ENCODE results near the gene ERBB2. TPM values are rescaled to one million over a fixed set of nuclear protein-coding genes. Genes with fewer than 3 reads are reported as not detected.

ERBB2 gene
- total RNA-seq, 1 donor from 2014 or later: 118 TPM

DNA sequence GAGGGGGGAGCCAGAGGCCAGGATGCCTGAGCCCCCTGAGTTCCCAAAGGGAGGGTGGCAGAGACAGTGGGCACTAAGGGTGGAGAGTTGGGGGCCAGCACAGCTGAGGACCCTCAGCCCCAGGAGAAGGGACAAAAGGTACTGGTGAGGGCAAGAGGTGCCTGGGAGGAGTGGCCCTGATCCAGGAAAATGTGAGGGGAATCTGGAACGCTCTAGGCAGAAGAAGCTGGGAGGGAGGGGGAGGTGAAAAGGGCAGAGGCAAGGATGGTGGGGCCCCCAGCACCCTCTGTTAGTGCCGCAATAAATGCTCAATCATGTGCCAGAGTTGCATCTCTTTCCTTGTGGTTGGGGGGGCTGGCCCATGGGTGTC, 33.6 kb upstream of the ERBB2 start:
- no peak for ATAC-seq

DNA sequence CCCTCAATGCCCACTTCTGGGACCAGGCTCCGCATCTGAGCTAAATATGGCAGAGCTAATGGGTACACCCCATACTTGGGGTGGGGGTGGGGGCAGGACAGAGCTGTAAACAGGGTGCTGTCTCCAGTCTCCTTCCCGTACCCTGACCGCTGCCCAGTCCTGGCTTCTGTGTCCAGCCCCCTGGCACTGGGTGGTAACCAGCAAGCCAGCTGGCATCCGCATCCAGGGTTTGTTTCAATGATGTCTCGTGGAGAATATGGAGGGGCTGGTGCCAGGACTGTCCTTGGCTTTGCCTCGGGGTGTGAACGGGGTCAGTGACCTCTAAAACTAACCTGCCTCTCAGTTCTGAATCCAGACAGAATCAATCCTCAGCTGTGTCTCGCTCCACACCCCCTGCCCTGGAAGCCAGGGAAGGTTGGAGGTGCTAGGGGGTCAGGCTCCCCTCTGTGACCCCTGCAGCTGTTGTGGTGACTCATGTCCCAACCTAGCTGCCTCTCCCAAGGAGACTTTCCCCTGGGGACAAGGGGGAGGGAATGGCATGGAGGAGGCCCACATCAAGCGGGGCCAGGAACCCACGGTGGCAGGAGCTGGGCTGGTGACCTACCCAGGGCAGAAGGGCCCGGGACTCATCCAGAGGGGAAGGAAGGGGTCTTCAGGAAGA, 33.1 kb upstream of the ERBB2 start:
- no peak for ATAC-seq

DNA sequence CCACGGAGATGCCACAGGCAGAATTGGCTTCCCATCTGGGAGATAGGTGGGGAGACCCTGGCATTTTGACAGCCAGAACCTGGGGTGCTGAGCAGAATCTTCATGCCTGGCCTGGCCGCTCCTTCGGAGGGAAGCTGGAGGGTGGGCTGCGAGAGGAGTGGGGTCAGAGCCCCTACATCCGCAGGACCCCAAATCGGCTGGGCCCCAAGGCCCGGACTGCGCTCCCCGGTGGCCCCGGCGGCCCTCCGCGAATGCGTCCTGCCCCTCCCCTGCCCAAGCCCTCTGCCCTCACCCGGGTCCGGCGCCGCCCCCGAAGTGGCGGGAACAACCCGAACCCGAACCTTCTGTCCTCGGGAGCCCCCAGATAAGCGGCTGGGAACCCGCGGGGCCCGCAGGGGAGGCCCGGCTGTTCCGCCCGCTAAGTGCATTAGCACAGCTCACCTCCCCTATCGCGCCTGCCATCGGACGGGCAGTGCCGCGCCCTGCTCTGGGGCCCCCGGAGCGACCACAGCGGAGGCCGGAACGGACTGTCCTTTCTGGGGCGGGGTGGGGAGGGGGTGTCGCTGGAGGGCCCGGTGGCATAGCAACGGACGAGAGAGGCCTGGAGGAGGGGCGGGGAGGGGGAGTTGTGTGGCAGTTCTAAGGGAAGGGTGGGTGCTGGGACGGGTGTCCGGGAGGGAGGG, 32.5 kb upstream of the ERBB2 start:
- ATAC-seq: no peak

DNA sequence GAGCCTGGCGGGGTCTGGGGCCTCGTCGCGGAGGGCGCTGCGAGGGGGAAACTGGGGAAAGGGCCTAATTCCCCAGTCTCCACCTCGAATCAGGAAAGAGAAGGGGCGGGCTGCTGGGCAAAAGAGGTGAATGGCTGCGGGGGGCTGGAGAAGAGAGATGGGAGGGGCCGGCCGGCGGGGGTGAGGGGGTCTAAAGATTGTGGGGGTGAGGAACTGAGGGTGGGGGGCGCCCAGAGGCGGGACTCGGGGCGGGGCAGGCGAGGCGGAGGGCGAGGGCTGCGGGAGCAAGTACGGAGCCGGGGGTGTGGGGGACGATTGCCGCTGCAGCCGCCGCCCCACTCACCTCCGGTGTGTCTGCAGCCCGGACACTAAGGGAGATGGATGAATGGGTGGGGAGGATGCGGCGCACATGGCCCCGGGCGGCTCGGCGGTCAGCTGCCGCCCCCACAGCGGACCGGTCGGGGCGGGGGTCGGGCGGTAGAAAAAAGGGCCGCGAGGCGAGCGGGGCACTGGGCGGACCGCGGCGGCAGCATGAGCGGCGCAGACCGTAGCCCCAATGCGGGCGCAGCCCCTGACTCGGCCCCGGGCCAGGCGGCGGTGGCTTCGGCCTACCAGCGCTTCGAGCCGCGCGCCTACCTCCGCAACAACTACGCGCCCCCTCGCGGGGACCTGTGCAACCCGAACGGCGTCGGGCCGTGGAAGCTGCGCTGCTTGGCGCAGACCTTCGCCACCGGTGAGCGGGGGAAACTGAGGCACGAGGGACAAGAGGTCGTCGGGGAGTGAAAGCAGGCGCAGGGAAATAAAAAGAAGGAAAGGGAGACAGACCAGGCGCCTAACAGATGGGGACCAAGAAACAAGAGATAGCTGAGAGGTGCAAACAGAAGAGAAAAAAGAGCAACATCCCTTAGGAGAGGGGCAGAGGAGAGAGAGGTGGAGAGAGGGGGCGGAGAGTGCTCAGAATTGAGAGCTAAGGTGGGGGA, 31.6 kb upstream of the ERBB2 start, which contains the start of gene PNMT:
Gene PNMT (plus strand): TSS at position 509 of the 980 bp plus-strand sequence. CDS start 23 bp downstream, at position 532.
- ATAC-seq: peak; percentile 27

GRCh38 chr17:39669897-39670735, 29.7 kb upstream of the ERBB2 start:
- no peak for ATAC-seq

DNA sequence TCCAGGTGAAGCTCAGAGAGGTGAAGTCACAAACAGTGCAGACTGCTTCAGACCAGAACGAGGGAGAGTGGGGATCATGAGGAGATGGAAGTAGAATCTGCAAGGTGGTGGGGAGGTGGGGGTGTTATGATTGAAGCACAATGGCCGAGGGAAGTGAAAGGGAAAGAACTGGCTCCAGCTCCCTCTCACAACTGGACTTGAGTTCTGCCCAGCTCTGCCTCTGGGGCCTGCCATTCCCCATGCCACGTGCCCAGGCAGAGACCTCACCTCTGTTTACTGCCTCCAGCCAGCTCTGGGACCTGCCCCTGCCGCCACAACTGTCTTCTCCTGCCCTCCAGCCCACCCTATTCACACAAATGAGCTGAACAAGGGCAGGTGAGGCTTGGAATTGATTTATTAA, 29.1 kb upstream of the ERBB2 start:
- ATAC-seq: no peak

GRCh38 chr17:39671651-39672521, 28.0 kb upstream of the ERBB2 start:
- ATAC-seq: peak; percentile 62

- ATAC-seq: no peak
Measured at GRCh38 chr17:39672522-39673334, 27.1 kb upstream of the ERBB2 start.

DNA sequence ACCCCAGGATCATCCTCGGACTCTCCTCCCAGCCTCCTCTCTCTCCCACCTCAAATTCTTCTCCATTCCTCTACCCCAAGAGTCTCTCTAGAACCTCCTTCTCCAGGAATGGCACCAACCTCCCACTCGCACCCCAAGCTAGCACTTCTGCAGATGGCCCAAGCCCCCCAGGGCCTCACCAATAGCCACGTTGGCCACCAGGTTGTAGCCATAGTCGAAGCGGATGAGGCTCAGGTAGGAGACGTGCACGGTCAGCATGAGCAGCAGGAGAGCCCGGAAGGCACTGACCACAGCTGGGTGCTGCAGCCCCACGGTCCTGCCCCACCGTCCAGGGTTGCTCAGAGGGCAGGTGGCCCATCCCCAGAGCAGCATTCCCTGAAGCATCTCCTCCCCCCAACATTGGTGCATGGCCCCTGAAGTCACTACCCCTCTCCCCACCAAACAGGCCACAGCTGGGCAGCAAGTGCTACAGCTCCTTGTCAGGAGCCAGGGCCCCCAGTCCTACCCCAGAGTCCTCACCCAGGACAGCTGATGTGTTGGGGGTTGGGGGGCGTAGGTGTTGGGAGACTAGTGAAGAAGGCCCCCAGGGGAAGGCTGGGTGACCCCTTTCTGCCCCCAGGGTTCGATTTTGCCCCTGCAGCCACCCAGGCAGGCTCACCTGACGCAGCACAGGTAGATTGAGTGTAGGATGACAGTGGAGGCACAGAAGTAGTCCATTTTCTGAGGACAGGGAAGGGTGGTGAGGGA, 26.4 kb upstream of the ERBB2 start:
- ATAC-seq: no peak

- no peak for ATAC-seq
Measured at GRCh38 chr17:39674179-39674578, 25.7 kb upstream of the ERBB2 start.

- peak; percentile 82 for ATAC-seq
Measured at GRCh38 chr17:39674702-39675389, 25.0 kb upstream of the ERBB2 start.

DNA sequence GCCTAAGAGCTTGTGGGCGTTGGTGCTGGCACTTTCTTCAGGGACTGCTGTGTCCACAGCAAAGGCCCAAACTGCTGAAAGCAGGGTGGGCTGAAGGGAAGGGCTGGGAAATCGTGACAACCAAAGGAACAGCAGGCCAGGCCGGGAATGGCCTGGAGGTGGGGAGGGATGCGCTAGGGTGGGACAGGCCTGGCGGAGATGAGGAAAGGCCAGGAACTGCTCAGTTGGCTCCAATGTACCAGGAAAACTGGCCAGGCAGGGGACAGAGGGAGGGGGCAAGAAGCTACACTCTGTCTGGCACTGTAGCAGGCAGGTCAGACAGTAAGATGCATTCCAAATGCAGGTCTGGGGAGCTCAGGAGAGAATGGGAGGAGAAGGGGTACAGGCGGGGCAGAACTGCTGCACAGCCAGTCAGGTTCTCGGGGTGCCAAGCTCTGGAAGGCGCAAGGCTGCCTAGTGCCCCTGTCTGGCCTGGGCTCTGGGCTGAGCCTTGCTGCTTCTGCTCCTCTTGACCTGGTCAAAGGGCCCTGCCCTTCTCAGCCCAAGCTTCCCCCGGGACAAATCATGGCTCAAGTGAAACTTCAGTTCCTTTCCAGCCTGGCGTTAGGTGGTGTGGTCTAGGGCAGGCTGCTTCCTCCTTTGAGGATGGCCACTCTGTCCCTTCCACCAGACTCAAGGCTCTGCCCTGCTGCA, 24.3 kb upstream of the ERBB2 start:
- peak; percentile 22 for ATAC-seq

GRCh38 chr17:39676198-39676819, 23.6 kb upstream of the ERBB2 start:
- peak; percentile 1 for ATAC-seq

DNA sequence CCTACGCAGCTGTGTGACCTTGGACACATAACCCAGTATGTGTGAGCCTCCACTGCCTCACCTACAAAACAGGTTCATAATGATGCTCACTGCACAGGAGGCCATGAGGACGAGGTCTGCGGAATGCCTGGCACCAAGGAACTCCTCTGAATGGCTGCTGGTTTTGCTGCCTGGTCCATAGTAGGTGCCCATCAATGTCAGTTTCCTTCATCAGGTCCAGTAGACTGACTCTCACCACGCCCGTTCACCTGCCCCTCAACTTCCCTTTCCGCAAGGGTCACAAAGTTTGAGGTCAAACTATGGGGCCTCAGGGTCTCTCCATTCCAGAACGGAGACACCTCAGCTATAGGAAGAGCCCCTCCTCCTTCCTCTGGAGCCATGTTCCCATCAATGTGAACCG, 22.8 kb upstream of the ERBB2 start:
- ATAC-seq: no peak

DNA sequence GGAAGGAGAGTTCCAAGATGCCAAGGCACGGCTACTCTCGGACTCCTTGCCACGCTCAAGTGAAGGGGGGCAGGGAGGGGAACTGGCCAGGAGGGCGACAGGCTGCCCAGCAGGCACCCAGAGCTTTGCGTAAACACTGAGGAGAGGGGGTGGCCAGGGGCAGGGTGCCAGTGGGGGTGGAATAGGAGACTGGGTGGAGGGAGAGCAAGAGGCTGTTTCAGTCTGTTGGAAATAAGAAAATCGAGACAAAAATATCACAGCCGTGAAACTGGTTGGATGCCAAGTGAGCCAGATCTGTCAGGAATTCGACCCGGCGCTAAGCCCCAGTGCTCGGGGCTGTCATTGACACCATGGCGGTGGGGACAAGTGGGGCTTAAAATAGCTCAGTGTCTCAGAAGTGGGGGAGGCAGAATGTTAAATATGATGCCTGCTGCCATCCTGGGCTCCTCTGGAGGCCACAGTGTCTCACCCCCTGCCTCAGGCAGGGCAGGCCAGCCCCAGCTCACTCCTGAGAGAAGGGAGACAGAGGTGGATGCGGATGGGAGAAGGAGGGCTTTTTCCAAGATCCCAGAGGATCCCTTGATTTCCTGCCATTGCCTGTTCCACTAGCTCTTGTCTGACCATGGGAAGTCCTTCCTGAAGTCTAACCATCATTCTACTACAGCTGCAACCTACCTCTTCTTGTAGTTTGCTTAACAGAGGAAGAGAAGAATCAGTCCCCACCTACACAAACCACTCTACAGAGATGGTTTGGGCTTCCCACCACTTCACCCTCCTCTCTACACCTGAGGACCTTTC, 22.1 kb upstream of the ERBB2 start:
- no peak for ATAC-seq

- no peak for ATAC-seq
Measured at GRCh38 chr17:39678340-39679116, 21.3 kb upstream of the ERBB2 start.

Measured in esophagus mucosa (tissue), 1 donor.